Measurements from ENCODE around the gene GJA4. TPM values are rescaled to one million over a fixed set of nuclear protein-coding genes. Genes with fewer than 3 reads are reported as not detected.

The GJA4 gene
- polyA plus RNA-seq, 1 donor from 2014 or later, result not detected

DNA sequence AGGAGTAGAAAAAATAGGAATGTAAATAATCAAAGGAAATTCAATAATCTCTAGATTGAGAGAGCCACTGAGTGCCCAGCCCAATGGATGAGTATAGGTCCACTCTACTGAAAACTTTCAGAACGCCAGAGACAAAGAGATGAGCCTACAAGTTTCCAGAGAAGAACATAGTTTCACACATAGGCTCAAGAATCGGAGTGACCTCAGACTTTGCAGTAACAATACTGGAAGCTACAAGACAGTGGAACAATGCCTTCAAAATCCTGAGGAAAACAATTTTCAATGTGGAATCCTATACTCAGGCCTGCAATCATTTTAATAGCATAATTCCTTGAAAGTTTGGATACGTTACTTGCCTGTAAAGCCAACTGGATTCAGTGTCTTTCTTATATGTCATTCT is 11.0 kb downstream of the GJA4 start:
- Histone ChIP-seq H2AFZ (ENCODE audit: low read depth, low read length) (no peak overlapping the region), H3F3A (ENCODE audit: insufficient read depth, low read length, poor library complexity, severe bottlenecking) (no peaks in the 10 kb centered on the region), H3K9me2 (ENCODE audit: insufficient read depth, low read length) (no peaks in the 10 kb centered on the region), H3K79me2 (replicated peaks; ENCODE audit: insufficient read depth, low read length) (no peaks in the 10 kb centered on the region), H3K9ac (ENCODE audit: low read length) (no peak overlapping the region), H4K20me1 (ENCODE audit: insufficient read depth) (no peaks in the 10 kb centered on the region), H3K4me3 (ENCODE audit: low read length) (no peak overlapping the region), H3K4me2 (ENCODE audit: low read length) (no peak overlapping the region), H3K27ac (ENCODE audit: low read length) (no peak overlapping the region), H3K36me3 (ENCODE audit: insufficient read depth, low read length) (no peaks in the 10 kb centered on the region), H3K9me3 (ENCODE audit: low read length) (no peaks in the 10 kb centered on the region), H3K27me3 (ENCODE audit: insufficient read depth, low read depth, low read length) (no peaks in the 10 kb centered on the region)
- no peak for TF ChIP-seq POLR2AphosphoS5 (IDR thresholded peaks at IDR 0.05)

DNA sequence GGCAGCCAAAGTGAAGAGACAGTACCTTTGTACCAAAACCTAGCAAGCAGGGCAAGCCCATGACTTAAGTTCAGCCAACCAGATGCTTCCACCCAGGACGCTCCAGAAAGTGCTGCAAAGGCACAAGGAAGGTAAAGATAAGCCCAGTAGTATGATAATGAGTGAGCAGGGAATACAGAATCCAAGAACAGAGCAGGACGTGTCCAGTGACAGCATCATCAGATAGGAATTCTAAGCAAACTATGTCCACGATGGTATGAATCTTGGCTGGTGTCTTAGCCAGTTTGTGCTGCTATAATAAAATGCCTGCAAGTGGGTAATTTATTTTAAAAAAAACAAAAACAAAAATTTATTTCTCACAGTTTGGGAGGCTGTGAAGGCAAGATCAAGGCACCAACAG is 13.6 kb downstream of the GJA4 start:
- Histone ChIP-seq H3K9ac (ENCODE audit: low read length) (no peak overlapping the region), H3K36me3 (ENCODE audit: insufficient read depth, low read length) (no peaks in the 10 kb centered on the region), H3K9me3 (ENCODE audit: low read length) (no peaks in the 10 kb centered on the region), H4K20me1 (ENCODE audit: insufficient read depth) (no peaks in the 10 kb centered on the region), H3K4me2 (ENCODE audit: low read length) (no peak overlapping the region), H3K27me3 (ENCODE audit: insufficient read depth, low read depth, low read length) (no peaks in the 10 kb centered on the region), H3K9me2 (ENCODE audit: insufficient read depth, low read length) (no peaks in the 10 kb centered on the region), H3K4me3 (ENCODE audit: low read length) (no peak overlapping the region), H3K27ac (ENCODE audit: low read length) (no peak overlapping the region), H2AFZ (ENCODE audit: low read depth, low read length) (no peak overlapping the region), H3F3A (ENCODE audit: insufficient read depth, low read length, poor library complexity, severe bottlenecking) (no peaks in the 10 kb centered on the region), H3K79me2 (replicated peaks; ENCODE audit: insufficient read depth, low read length) (no peaks in the 10 kb centered on the region)
- TF ChIP-seq CTCF (IDR thresholded peaks at IDR 0.05; ENCODE audit: poor library complexity, severe bottlenecking) (no peak), POLR2AphosphoS5 (IDR thresholded peaks at IDR 0.05) (no peak), EZH2 (IDR thresholded peaks at IDR 0.05; ENCODE audit: borderline replicate concordance, insufficient read depth, low read length, poor library complexity, severe bottlenecking) (no peak), REST (IDR thresholded peaks at IDR 0.05; ENCODE audit: borderline replicate concordance) (no peak), EP300 (conservative IDR thresholded peaks at IDR 0.05; ENCODE audit: poor library complexity, severe bottlenecking) (no peak), MXI1 (conservative IDR thresholded peaks at IDR 0.05; ENCODE audit: poor library complexity, severe bottlenecking) (no peak), SMC3 (conservative IDR thresholded peaks at IDR 0.05; ENCODE audit: poor library complexity) (no peak), RAD21 (conservative IDR thresholded peaks at IDR 0.05) (no peak), TAF1 (IDR thresholded peaks at IDR 0.05; ENCODE audit: low read depth) (no peak)

All from neural cell (in vitro differentiated cells).